RWPE2 (cell line): ENCODE results near the gene KRT86.
A peak's percentile ranks its signal among the peaks of the same experiment; 100 is the strongest.

Source experiments
- ATAC-seq: fragments of 200-7000 bp; cut with Tn5 transposase; 3 replicates; pipeline ENCODE4 v1.9.1; 2021; ENCODE audit warnings: low read depth
- DNase-seq: peaks from one replicate; pipeline ENCODE4 v3.0.0-alpha.2; 2020; ENCODE audit warnings: low spot score
- H3K27ac ChIP-seq: fragments of 450-650 bp; 2 replicates; pipeline ENCODE4 v1.5.1; 2017; ENCODE audit warnings: mild to moderate bottlenecking; ENCODE audit not compliant: poor library complexity, severe bottlenecking
- H3K27me3 ChIP-seq: fragments of 250-450 bp; sonication (Bioruptor Pico); 2 replicates; pipeline ENCODE4 v1.5.1; 2021; ENCODE audit warnings: mild to moderate bottlenecking, moderate library complexity; ENCODE audit not compliant: insufficient read depth, poor library complexity, severe bottlenecking
- H3K36me3 ChIP-seq: fragments of 250-450 bp; sonication (Bioruptor Pico); 2 replicates; pipeline ENCODE4 v1.5.1; 2020; ENCODE audit warnings: low read depth, mild to moderate bottlenecking, moderate library complexity
- H3K4me1 ChIP-seq: fragments of 250-450 bp; sonication (Bioruptor Pico); 2 replicates; pipeline ENCODE4 v1.5.1; 2021; ENCODE audit warnings: mild to moderate bottlenecking, moderate library complexity; ENCODE audit not compliant: insufficient read depth, poor library complexity, severe bottlenecking
- H3K4me3 ChIP-seq: fragments of 250-450 bp; sonication (Bioruptor Pico); 2 replicates; pipeline ENCODE4 v1.5.1; 2021; ENCODE audit warnings: mild to moderate bottlenecking, moderate library complexity; ENCODE audit not compliant: severe bottlenecking
- H3K9me3 ChIP-seq: fragments of 250-450 bp; sonication (Bioruptor Pico); 2 replicates; pipeline ENCODE4 v1.5.1; 2021; ENCODE audit warnings: mild to moderate bottlenecking, moderate library complexity; ENCODE audit not compliant: severe bottlenecking
- CTCF ChIP-seq: fragments of 450-650 bp; IDR thresholded peaks from one replicate; pipeline ENCODE4 v1.5.1; 2017; ENCODE audit warnings: mild to moderate bottlenecking, moderate library complexity; ENCODE audit not compliant: poor library complexity, severe bottlenecking

KRT86 gene

GRCh38 chr12:52335598-52336262, 61.3 kb downstream of the KRT86 start:
- Histone ChIP-seq H3K4me1 (peaks cover 7% of the 10 kb centered on the region), H3K27ac (no peak overlapping the region), H3K9me3 (peaks cover 3% of the 10 kb centered on the region), H3K36me3 (no peaks in the 10 kb centered on the region), H3K27me3 (no peaks in the 10 kb centered on the region), H3K4me3 (no peak overlapping the region)
- no peak for DNase-seq
- no peak for ATAC-seq
- TF ChIP-seq CTCF = no peak

GRCh38 chr12:52336641-52337040, 62.2 kb downstream of the KRT86 start:
- H3K27ac ChIP-seq = no peak overlapping the region
- H3K9me3 ChIP-seq = peaks cover 3% of the 10 kb centered on the region
- ATAC-seq (no peak), DNase-seq (no peak)
- peaks cover 7% of the 10 kb centered on the region for H3K4me1 ChIP-seq
- no peaks in the 10 kb centered on the region for H3K36me3 ChIP-seq
- TF ChIP-seq CTCF = no peak
- H3K4me3 ChIP-seq = no peak overlapping the region
- no peaks in the 10 kb centered on the region for H3K27me3 ChIP-seq

GRCh38 chr12:52337054-52337453, 62.6 kb downstream of the KRT86 start:
- no peak for TF ChIP-seq CTCF
- peaks cover 7% of the 10 kb centered on the region for H3K4me1 ChIP-seq
- H3K27me3 ChIP-seq = no peaks in the 10 kb centered on the region
- H3K9me3 ChIP-seq = peaks cover 3% of the 10 kb centered on the region
- DNase-seq (no peak), ATAC-seq (no peak)
- no peak overlapping the region for H3K4me3 ChIP-seq
- no peaks in the 10 kb centered on the region for H3K36me3 ChIP-seq
- H3K27ac ChIP-seq = no peak overlapping the region

- no peak for DNase-seq
- Histone ChIP-seq H3K36me3 (no peaks in the 10 kb centered on the region), H3K9me3 (peaks cover 3% of the 10 kb centered on the region), H3K4me1 (peaks cover 7% of the 10 kb centered on the region), H3K27ac (no peak overlapping the region), H3K27me3 (no peaks in the 10 kb centered on the region), H3K4me3 (no peak overlapping the region)
- no peak for TF ChIP-seq CTCF
- peak; percentile 82 for ATAC-seq
Observed at GRCh38 chr12:52338241-52338960, 64.0 kb downstream of the KRT86 start.

GRCh38 chr12:52341066-52341580, 66.7 kb downstream of the KRT86 start:
- ATAC-seq (no peak), DNase-seq (no peak)
- Histone ChIP-seq H3K36me3 (no peaks in the 10 kb centered on the region), H3K4me3 (no peak overlapping the region), H3K27ac (no peak overlapping the region), H3K9me3 (peaks cover 3% of the 10 kb centered on the region), H3K4me1 (peaks cover 20% of the 10 kb centered on the region), H3K27me3 (no peaks in the 10 kb centered on the region)
- TF ChIP-seq CTCF = no peak
